Testis (tissue), 2 donors: ENCODE measurements around the gene FLNB.

Experiments used
- POLR2A ChIP-seq: fragments of 450-650 bp; IDR thresholded peaks from one replicate; pipeline ENCODE4 v1.6.1; 2017; ENCODE audit warnings: antibody characterized with exemption, mild to moderate bottlenecking, moderate library complexity
- TF ChIP-seq, protein P1 (sequence below), 3 experiments: fragments of 450-650 bp in 2 of 3; fragments of 200-600 bp in 1 of 3; sonication (generic) in 1 of 3; IDR thresholded peaks; one replicate each; pipeline ENCODE4 v1.5.1; 2016 to 2019; ENCODE audit warnings: antibody characterized with exemption in 3 of 3, mild to moderate bottlenecking in 2 of 3, moderate library complexity in 1 of 3

DNA sequence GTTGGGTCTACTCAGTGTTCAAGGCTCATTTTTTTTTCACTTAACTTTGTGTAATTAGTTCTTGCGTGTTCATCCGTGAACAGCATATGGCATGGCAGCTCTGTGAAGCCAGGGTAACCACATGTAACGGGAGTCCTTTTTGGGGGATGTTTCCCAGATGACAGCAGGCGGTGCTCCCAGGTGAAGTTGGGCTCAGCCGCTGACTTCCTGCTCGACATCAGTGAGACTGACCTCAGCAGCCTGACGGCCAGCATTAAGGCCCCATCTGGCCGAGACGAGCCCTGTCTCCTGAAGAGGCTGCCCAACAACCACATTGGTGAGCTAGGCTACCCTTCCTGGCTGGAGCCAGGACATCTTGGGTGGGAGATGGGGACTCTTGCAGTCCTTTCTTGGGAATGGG is 139.8 kb downstream of the FLNB start:
- no peak for TF ChIP-seq POLR2A
- TF ChIP-seq, protein P1, sequence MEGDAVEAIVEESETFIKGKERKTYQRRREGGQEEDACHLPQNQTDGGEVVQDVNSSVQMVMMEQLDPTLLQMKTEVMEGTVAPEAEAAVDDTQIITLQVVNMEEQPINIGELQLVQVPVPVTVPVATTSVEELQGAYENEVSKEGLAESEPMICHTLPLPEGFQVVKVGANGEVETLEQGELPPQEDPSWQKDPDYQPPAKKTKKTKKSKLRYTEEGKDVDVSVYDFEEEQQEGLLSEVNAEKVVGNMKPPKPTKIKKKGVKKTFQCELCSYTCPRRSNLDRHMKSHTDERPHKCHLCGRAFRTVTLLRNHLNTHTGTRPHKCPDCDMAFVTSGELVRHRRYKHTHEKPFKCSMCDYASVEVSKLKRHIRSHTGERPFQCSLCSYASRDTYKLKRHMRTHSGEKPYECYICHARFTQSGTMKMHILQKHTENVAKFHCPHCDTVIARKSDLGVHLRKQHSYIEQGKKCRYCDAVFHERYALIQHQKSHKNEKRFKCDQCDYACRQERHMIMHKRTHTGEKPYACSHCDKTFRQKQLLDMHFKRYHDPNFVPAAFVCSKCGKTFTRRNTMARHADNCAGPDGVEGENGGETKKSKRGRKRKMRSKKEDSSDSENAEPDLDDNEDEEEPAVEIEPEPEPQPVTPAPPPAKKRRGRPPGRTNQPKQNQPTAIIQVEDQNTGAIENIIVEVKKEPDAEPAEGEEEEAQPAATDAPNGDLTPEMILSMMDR (IDR thresholded peaks at IDR 0.05) = no peak
